GM19324 (cell line): ENCODE measurements around the gene LRIG1.

Experiments
- ATAC-seq: cut with Tn5 transposase; IDR thresholded peaks from one replicate; pipeline ENCODE4 v1.9.1; 2021; ENCODE audit warnings: mild to moderate bottlenecking, moderate library complexity; ENCODE audit not compliant: unreplicated experiment, low FRiP score

LRIG1 gene

DNA sequence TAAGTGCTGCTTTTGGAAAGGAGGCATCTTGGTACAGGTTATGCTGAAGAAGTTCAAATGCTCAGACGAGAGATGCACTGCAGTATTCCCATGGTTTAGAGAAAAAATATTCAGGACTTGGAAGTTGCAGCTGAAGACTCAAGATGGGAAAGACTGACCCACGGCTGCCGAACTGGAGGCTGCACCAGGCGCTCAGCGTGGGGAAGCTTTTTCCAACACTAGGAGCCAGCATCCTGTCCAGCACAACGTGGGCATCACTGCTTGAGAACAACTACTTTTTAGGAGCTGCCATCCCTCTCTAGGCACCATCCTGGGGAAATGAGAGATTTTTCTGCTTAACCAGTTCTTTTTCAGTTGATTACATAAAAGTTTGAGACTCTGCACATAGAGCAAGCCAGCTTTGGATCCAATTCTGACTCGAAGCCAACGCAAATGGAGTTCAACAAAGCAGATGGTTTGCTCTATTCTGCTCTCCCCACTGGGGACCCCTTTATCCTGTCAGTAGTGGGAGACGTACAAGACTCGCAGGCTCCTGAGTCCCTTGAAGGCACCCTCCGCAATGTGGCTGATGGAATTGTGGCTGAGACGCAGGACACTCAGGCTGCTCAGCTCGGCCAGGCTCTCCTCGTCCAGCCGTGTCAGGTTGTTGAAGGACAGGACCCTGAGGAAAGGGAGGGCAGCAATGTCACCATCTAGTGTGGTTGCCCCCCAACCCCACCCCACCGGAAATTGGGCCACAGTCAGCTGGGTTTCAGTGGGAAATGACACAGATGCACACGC is 93.8 kb downstream of the LRIG1 start:
- no peak for ATAC-seq

DNA sequence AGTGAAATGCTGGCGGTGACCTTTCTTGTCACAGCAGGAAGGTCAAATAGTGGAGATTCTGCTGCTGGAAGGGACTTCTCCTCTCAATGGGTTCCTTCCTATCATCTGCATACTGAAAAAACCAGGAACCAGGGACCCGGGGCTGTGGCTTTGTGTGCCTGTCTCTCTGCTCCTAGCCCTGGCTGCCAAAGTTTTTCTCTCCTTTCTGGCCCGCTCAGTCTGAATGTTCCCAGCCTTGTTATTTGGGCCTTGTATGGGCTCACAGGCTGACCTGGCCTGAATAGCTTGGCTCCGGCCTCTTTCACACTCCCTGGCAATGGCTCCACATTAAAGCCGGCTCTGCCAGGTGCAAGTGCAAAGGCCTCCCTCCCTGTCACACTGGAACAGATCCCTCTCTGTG is 94.7 kb downstream of the LRIG1 start:
- ATAC-seq: no peak

DNA sequence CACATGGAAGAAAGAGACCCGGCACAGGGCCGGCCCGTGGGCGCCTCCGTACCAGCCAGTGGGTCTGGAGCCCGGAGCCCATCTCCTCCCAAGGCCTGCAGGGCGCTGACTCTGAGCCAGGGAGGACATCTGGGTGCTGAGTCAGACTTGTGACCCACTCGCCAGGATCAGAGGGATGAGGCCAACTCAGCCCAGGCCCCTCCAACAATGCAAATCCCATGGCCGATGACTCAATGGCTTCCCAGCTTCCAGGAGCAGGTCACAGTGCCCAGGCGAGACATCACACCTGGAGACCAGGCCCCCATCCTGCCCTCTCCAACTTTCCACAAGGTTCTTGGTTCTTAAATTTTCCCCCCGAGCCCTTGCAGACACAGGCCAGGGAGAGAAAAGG is 95.1 kb downstream of the LRIG1 start:
- no peak for ATAC-seq

DNA sequence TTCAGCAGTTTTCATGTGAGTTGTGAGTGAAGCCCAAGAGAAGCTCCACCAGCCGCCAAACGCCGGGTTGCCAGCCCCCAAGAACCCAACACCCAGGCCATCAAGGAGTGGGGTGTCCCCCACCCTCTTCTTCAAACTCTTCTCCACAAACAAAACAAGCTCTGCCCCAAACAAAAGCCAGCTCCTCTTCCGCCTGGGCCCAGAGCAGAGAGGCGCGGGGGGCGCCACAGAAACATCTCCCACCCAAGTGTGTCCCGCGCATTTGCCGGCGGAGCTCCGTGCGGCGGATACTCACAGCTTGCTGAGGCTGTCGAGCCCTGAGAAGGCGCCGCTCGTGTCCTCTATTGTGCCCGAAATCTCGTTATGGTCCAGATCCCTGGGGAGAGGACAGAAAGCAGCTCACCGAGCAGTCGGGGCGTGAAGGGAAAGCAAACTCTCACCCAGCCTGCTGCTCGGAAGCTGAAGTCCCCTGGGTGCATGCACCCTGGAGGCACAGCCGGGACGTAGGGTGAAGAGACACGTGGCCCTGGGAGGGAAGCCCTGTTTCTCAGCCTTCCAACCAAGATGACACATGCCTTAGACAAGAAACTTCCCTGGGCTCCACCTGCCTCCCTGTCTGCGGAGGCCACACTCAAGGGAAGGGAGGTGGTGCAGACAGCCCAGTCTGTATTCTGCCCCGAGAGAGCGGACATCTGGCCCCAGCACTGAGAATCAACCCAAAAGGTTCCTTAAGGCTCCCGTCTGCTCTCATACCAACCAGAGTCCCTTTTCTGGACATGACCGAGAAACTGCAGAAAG is 95.7 kb downstream of the LRIG1 start:
- no peak for ATAC-seq

DNA sequence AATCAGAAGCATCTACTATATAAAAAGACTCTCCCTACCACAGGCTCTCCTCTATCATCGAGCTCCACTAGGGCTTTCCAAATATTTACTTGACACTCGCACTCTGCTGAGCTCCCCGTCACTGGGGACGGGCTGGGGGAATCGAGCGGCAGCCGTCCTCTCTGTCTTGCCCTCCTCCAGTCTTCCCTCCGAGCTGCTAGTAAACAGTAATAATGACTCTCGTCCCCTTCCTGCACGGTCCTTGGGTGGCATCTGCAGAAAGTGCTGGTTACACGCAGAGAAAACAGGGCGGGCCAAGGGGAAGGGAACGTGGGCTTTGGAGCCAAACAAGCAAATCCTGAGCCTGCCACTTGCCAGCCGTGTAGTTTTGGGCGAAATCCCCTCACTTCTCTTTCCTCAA is 96.6 kb downstream of the LRIG1 start:
- no peak for ATAC-seq

DNA sequence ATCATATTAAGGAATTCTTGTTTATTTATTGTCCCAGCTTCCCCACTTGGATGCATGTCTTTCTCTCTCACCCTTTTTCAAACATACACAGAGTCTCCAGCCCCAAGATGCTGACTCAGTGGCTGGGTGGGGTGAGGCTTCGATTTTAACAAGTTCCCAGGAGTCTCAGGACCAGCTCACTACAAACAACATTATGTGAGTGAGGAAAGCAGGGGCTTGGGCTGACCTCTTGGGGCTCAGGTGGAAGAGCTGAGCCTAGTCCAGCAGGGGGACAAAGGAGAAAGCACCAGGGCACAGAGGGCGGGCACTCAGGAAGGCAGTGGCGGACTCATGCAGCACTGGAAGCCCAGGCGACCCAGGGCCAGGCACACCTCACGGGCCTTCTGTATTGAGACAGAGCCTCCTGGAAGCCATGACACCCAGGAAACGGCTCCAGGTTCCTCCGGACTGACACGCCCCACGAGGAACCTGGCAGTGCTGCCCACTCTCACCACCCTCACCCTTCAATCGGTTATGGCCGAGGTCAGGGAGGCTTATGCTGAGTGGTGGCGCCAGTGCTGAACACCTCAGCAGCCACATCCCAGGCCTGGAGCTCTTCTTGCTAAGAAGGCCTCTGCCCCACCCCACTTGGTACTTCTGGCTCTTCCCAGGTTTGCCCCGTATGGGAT is 97.4 kb downstream of the LRIG1 start:
- ATAC-seq: no peak

DNA sequence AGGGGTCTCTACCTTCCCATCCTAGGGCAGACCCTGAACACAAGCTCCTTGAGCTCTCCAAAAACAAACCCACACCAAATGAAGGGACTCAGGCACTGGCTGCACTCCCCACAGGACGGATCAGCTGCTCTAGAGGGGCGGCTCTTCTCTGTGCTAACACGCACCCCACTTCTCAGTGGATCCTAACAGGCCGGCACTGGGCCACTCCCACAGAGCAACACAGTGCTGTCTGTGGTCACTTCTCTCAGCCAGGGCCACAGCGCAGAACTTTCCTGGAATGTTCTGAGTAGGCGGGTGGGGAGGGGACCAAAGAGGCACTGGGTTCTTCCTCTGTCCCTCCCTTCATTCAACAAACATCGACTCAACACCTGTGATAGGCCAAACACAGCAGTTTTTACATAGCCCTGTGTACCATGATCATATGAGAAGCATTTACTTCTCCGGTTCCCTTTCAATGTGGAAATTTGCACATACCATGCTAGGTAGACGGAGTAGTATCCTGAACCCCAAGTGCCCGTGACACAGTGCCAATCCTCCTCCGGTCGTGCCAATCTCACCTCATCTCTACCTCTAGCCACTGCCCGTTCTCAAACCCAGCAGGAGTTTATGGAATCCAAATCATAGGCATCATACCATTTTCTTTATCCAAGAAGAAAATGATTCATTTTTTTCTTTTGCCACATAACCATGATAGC is 98.1 kb downstream of the LRIG1 start:
- ATAC-seq: no peak

DNA sequence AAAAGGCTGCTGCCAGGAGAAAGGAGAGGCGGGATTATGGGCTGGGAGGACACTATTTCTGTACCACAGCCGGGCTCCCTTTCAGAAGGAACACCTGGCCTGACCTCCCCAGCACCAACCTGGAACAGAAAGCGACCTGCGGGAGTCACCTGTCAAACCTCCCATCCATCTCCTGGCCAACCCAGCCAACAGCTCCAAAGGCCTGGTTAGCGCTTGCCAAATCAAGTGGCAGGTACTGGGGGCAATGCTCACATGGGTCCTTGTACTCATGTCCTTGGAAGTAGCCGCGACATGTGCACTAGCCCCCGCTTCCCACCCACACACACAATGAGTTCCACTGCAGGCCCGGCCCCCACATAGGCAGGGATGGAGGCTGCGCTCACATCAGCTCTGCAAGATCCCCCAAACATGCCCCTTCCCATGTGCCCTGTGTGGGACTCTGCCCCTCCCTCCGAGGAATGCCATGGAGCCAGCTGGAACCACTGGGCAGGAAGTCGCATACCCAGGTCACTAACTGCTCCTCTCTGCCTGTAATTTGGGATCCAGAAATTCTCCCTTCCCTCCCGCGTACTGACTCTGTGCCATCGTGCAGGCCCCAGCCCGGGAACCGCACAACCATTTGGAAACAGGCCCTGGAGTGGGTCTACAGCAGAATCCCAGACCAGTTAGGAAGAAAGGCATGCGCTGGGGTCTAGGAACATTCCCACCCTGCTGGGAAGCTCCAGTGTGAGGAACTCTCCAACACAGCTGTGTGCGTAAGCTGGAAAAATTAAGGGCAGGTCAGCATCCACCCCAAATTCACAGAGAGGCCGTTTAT is 98.9 kb downstream of the LRIG1 start:
- ATAC-seq: no peak

DNA sequence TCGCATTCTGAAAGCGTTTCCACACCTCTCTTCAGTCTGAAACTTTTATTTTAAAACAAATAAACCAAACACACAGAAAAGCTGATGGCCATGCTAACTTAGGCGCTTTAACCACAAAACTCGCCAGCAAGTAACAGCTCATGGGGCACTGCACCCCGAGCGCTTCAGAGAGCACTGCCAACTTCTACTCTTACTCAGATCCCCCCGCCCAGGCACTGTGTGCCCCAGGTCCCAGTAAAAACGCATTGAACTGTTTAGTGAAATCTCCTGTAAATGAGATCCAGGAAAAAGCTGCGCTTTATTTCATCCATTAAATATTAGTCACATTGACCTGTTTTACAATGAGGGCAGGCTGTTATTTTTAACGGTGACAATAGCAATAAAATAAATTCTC is 99.7 kb downstream of the LRIG1 start:
- no peak for ATAC-seq

DNA sequence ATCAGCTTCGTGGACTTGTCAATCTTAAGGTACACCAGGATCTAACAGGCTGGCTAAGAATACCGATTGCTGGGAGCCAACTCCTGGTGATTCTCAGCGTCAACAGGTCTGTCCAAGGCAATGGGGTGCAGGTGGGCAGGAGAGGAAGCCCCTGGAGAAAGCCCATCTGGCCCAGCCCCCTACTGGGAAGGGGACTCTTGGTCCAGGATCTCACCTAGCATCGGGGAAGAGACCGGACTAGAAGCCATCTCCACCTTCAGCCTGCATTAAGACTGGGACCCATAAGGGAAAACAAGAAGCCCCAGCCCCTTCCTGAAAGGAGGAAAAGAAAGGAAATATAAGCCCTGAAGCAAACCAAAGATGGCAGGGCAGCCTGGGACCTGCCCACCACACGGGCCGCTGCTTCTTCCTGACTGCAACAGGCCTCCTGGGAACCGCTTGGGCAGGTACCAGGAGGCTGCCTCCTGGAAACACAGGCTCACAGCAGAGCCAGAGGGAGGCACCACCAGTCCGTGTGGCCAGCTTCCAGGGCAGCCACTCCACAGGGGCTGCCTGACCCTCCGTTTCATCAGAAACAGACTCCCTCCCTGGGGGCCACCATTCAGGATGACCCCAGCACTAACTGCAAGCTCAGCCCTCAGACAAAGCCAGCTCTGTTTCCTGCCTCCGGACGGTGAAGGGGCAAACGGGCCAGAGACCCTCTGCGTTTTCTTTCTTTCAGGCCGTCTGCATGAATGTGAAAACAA is 100.2 kb downstream of the LRIG1 start:
- no peak for ATAC-seq

DNA sequence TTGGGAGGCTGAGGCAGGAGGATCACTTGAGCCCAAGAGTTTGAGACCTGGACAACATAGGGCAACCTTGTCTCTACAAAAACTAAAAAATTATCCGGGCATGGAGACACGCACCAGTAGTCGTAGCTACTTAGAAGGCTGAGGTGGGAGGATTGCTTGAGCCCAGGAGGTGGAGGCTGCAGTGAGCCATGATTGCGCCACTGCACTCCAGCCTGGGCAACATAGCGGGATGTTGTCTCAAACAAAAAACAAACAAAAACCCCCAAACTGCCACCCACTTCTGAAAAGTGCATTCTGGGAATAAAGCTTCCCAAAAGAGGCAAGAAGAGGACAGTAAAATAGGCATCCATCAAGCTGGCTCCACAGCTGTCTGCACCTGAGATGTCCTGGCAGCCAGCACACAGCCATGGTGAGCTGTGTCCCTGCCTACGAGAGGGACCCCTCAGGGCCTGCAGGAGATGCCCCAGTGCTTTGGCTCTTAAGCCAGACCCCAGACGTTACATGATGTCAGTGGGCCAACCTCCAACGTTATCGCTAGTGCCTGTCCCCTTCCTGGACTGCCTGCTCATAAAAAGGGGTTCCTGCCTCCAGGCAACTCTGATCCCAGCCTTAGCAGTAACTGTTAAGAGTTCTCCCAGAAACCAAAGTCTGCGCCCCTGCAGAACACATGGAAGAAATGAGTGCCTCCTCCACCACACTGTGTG is 101.1 kb downstream of the LRIG1 start:
- ATAC-seq: no peak

DNA sequence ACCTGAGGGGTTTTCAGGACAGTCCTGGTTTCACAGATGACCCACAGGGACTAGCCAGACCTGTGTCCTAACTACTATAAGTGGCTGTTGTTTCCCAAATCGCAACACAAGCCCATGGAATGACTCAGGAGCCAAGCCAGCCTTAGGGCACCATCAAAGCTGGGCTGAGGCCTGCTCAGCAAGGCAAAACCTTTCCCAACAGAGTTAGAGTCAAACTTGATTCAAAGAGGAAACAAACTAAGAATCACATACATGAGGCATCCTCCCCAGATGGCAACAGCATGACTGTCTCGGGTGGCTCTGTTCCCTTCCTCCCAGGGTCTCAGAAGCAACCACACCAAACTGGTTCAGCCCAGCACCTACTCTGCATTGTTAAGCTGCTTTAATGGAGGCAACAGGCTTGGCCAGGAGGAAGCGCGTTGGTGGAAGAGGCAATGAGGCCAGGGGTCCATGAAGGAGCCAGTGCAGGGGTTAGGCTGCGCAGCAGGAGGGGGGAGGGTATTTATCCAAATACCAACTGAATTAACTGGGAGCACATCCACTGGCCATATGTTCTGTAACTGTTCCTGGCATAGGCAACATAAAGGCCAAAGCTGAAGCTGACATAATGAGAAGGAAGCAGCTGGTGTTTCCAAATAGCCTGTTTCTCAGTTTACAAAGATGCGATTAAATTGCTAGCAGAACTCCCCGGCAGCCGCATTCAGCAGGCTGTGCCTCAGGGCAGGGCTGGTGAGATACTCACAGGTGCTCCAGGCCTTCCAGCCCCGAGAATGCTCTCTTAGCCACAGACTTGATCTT is 102.4 kb downstream of the LRIG1 start:
- ATAC-seq: no peak

DNA sequence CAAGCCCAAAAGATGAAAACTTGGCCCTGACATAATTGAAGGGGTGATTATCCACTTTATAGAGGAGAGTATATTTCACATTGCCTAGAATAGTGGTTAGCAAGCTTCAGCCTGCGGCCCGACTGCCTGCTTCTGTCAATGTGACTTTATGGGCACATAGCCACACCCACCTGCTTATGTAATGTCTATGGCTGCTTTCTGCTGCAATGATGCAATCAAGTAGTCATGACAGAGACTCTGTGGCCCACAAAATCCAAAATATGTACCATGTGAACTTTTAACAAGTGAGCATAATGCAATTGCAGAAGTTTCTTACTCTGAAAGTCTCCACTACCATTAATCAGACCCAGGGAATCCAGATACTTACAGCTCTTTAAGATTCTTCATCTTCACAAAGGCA is 103.1 kb downstream of the LRIG1 start:
- ATAC-seq: no peak

DNA sequence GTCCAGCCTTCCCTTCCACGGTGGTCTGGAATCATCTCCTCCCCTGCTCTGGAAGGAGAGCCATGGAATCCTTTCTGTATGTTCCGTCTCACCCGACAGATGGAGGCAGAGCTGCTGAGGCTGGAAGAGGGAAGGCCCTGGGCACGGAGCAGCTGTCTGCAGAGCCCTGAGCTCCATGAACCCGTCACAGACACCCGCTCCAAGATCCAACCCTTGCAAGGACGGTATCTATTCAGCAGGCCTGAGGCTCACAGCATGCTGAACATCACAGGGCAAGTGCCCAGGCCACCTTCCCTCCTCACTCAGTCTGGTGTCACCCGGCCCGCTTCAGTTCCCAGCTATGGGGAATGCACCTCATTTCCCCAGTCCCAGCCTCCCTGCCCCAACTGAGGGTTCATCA is 103.9 kb downstream of the LRIG1 start:
- no peak for ATAC-seq

DNA sequence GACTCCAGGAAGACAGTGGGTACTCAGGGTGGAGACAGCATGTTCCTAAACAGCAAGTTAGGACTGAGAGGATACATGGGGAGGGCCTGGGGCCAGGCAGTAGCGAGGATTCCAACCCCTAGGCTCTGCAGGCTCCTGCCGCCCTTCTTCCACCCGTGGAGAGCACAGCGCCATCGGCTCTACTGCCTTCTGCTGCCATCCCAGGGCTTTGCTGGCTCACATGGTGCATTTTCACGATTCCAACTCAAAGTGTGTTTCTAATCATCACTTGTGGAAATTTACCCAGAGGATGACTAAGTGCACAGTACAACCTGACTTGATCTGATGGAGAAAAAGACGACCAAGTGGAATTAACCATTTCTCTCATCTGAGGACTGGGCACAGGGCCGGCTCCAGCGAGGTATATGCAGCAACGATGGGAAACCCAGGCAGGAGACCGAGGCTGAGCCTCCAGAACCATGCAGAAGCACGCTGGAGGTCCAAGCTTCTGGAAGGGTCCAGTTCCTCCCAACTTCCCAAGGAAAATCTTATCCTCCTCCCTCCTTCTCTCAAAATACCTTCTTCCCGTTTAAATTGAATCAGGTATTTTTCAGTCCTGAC is 104.6 kb downstream of the LRIG1 start:
- ATAC-seq: no peak

DNA sequence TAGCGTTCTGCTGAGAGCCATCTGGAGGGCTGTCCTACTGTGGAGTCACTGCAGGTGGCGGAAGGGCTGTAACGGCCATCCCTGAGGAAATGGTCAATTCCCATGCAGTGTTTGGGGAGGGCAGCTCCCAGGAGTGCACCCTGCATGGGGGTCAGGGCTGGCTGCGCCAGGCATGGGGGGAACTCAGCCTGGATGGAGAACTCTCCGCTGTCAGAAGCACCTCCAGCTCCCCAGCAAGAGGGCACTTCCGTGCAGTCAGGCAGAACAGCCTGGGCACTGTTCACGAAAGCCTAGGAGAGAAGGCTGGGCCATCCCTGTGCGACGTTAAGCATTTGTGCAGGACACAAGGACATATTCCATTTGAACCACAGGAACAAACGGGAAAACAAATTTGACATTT is 105.2 kb downstream of the LRIG1 start:
- no peak for ATAC-seq

DNA sequence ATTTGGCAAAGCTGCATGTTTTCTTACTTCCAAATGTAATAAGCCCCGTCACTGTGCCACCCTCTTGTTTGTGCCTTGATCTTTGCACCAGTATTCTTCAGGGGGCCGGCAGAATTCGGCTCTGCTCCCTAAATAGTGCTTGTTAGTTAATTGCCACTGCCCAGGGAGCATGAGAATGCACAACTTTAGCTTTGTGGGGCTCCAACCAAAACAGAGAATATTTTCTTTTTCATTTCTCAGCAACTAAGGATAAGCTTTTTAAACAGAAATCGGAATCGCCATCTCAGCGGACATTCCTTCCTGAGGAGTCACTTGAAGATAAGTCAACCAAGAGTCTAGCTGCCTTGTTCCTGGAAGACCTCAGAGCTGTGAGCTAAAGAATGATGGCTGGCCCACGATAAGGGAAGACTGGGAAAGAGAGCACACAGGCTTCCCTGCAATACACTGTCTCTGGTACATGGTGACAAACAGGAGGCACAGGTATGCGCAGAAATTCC is 106.0 kb downstream of the LRIG1 start:
- no peak for ATAC-seq
